HG02678 (cell line): ENCODE data around the gene GRK5.
"Not testable (repeated sequence)": the region's sequence is repeated elsewhere in the genome, so short reads cannot be mapped to it uniquely, and the experiment has no call there.

Experiments used
- ATAC-seq: cut with Tn5 transposase; IDR thresholded peaks from one replicate; pipeline ENCODE4 v1.9.1; 2021; ENCODE audit warnings: mild to moderate bottlenecking, moderate library complexity; ENCODE audit not compliant: unreplicated experiment

The GRK5 gene

GRCh38 chr10:119221201-119221600 is 13.8 kb downstream of the GRK5 start:
- no peak for ATAC-seq

DNA sequence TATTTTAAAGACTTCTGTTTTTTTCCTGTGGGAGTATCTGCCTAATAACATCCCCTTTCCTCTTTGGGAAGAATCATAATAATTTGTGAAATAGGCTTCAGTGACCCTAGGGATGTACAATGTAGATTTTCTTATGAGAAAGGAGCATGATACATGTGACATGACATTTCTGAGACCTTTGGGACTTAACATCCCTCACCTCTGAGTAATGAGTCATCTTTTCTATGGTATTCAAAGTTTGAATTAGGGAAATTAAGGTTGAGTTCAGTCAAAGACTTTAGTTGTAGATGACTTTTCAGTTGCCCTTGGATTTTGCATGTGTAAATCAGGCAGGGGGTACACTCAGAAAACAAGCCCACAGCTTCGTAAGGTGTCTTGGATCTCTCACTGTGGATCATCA is 14.3 kb downstream of the GRK5 start:
- ATAC-seq: no peak

GRCh38 chr10:119222537-119222936 is 15.2 kb downstream of the GRK5 start:
- ATAC-seq: no peak

- ATAC-seq: no peak
Observed at GRCh38 chr10:119222966-119223386, 15.6 kb downstream of the GRK5 start.

DNA sequence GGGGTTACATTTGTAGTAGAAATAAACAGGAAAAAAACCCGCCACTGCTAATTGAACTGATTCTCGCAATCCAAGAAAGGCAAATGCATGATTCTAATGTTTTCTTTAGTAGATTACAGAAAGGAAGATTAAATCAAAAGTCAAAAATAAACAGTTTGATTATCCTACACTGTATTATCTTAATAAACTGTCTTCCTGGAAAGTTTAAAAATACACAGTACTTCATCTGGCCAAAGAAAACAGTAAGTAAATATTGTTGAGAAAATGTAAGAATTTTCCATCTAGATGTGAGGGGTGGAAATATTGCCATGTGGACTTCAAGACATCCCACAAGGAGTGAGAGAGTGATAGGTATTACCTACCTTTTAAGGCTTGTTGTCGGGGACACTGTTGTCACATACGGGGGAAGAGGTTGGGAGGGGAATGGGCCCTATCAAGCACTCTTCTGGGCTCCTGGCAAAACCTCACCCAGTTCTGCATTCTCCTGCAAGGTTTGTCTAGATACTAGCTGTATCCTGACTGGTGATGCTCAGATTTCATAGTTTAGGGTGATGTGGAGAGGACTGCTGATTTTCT is 17.8 kb downstream of the GRK5 start:
- ATAC-seq: no peak

DNA sequence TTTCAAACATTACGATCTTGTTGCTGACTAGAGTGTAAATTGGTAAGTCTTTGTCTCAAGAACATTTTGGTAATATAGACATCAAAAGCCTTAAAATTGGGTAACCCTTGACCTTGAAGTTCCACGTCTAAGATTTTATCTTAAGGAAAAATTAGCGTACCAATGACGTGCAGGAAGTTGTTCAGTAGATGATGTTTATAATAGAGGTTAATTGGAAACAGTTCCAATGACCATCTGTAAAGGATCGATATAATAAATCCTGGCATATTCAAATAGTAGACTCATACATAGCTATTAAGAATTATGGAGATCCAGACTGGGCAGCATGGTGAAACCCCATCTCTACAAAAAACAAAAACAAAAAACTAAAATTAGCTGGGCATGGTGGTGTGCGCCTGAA is 20.5 kb downstream of the GRK5 start:
- ATAC-seq: no peak

DNA sequence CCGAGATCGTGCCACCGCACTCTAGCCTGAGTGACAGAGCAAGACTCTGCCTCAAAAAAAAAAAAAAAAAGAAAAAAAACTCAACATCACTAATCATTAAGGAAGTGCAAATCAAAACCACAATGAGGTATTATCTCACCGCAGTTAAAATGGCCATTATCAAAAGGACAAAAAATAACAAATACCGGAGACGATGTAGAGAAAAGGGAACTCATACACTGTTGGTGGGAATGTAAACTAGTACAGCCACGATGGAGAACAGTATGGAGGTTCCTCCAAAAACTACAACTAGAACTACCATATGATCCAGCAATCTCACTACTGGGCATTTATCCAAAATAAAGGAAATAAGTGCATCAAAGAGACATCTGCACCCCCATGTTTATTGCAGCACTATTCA is 24.3 kb downstream of the GRK5 start:
- no peak for ATAC-seq

DNA sequence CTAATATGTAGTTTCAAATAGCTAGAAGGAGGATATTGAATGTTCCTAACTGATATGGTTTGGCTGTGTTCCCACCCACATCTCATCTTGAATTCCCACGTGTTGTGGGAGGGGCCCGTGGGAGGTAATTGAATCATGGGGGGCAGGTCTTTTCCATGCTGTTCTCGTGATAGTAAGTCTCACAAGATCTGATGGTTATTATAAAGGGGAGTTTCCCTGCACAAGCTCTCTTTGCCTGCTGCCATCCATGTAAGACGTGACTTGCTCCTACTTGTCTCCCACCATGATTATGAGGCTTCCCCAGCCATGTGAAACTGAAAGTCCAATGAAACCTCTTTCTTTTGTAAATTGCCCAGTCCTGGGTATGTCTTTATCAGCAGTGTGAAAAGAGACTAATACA is 25.1 kb downstream of the GRK5 start:
- not testable (repeated sequence) for ATAC-seq

- no peak for ATAC-seq
Observed at GRCh38 chr10:119233123-119233820, 25.9 kb downstream of the GRK5 start.

DNA sequence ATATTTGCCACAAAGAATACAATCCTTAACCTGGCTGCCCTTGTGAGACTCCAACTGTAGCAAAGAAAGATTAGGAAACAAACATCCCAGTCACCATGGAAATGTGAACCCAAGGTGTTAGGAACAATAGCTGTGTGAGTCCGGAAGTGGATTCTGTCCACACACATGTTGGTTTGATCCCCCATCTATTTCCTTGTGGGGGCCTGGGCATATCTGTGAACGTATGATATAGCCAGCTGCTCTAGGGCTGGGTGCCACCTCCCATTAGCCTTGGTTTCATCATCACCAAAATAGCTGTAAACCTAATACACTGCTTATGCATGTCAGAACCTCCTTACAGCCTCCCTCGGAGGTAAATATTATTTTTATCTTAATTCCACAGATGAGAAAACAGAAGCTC is 26.4 kb downstream of the GRK5 start:
- no peak for ATAC-seq

GRCh38 chr10:119235356-119235755 is 28.0 kb downstream of the GRK5 start:
- ATAC-seq: no peak

DNA sequence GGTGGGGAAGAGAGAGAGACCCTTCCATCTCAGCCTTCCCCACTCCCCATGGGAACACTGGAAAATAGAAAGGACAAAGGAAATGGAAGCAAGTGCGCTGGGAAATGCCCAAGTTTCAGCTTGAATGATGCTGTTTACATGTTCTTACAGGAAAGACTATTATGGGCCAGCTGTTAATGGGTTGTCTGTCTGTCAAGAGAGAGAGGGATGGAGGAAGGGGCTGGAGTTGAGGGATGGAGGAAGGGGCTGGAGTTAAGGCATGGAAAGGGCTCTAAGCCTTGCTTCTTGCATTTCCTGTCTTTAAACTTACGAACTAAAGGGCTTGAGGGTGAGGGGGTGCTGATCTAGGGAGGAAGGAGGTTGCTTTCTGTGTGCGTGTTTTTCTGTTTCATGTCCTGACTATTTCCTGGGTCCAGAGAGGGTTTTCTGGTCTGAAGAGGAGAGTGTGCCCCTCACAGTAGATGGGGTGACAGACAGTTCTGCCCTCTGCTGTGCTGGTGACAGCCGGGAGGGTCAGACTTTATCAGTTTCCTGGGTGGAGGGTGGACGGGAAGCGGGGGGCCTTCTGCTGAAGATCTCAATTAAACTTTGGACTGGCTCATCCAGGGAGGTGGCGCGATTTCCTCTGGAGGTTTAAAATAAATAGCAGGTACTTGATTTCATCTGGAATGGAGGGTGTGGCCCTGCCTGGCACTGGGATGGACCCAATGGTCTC is 30.5 kb downstream of the GRK5 start:
- ATAC-seq: no peak

DNA sequence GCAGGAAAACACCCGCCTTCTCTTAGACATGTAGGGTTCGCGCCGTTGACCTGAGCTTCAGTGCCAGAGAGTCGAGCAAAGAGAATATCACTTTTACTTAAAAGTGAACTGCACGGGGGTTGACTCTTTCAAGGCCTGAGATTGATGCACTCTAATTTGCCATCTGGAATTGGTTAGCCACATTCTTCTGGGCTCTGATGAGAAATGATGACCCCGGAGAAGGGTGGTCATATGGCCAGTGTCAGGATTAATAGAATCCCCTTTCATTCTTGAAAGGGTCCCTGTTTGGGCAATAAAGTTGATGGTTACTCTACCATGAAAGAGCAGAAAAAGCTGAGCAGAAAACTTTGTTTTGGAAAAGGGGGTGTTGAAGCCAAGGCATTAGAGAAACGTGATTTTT is 31.2 kb downstream of the GRK5 start:
- no peak for ATAC-seq

DNA sequence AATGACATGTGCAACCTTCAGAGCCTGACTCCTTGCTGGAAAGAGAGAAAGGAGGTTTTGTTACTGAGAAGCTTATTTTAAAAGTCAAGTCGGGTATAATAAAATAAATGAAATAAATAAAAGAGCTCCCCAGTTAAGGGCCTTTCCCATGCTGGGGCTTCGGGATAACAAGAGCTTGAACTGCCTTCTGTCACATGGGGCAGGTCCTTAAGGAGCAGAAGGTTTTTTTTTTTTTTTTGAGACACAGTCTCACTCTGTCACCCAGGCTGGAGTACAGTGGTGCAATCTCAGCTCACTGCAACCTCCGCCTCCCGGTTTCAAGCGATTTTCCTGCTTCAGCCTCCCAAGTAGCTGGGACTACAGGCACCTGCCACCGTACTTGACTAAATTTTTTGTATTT is 31.6 kb downstream of the GRK5 start:
- ATAC-seq: not testable (repeated sequence)

DNA sequence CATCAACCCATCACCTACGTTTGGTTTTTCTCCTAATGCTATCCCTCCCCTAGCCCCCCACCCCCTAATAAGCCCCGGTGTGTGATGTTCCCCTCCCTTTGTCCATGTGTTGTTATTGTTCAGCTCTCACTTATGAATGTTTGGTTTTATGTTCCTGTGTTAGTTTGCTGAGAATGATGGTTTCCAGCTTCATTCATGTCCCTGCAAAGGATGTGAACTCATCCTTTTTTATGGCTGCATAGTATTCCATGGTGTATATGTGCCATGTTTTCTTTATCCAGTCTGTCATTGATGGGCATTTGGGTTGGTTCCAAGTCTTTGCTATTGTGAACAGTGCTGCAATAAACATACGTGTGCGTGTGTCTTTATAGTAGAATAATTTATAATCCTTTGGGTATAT is 32.3 kb downstream of the GRK5 start:
- ATAC-seq: not testable (repeated sequence)

DNA sequence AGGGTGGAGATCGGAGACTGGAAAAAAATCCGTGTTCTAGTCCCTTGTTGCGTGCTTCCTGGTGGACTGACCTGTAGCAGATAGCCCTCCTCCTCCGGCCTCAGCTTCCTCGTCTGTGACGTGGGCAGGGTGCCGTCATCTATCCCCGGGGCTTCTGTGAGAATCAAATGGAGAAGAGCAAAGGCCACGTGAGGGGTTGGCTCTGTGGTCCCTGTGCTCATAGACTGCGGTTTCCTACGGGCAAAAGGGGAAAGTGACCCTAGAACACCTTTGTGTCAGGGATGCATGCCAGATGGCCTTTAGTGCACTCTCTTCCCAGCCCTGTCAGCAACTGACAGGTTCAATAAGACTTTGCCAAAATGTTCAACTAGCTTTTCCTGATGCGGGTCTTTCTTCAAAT is 33.7 kb downstream of the GRK5 start:
- no peak for ATAC-seq

- ATAC-seq: no peak
Observed at GRCh38 chr10:119242186-119242585, 34.8 kb downstream of the GRK5 start.

DNA sequence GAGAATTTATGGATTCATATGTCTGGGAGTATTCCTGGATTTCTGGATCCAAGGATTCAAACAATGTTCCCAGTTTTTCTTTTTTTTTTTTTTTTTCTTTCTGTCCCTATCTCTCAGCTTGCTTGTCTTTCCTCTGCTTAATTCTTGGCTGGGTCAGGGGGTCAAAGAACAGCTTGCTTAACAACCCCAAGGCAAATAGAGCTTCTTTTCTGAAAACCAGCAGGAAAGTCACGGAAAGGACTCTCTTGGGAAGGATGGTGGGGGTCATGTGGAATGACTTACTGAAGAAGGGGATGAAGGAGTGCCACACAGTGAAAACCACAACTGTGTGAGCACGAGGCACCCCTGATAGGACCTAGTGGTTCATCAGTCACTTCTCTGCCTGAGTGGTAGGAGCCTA is 36.1 kb downstream of the GRK5 start:
- no peak for ATAC-seq

DNA sequence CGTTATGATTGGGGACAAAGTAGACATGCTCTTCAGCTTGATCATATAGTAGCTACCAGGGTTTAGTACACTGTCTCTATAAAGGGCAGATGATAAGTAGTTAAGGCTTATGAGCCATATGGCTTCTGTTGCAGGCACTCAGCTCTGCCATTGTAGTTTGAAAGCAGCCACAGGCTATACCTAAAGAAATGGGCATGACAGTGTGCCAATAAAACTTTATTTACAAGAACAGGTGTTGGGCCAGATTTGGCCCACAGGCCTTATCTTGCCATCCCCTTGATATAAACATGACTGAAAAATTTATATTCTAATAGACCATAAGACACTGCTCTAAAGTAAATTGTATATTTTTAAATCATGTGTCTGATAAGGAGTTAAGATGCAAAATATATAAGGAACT is 36.6 kb downstream of the GRK5 start:
- no peak for ATAC-seq

- ATAC-seq: no peak
Observed at GRCh38 chr10:119245272-119245671, 37.9 kb downstream of the GRK5 start.

GRCh38 chr10:119246862-119247549 is 39.6 kb downstream of the GRK5 start:
- no peak for ATAC-seq

GRCh38 chr10:119247550-119247894 is 40.2 kb downstream of the GRK5 start:
- no peak for ATAC-seq
